IMR-90 (cell line): ENCODE measurements around the gene CST2. TPM values are rescaled to one million over a fixed set of nuclear protein-coding genes. Genes with fewer than 3 reads are reported as not detected.

Source experiments
- ATAC-seq: fragments of 200-7000 bp; cut with Tn5 transposase; 2 replicates; pipeline ENCODE4 v1.9.1; 2020; ENCODE audit warnings: low read depth, mild to moderate bottlenecking, moderate library complexity
- BruUV-seq: library from RNA; stranded (reverse); fragments of 400-500 nt; replicated peaks from 2 replicates; lab custom pipeline; 2021; lab: Mats Ljungman, UMichigan
- CTCF ChIA-PET: fragments of 300-600 bp; formaldehyde crosslinking; extraction: SDS; loops from one replicate; lab custom pipeline; 2021; ENCODE audit warnings: antibody characterized with exemption; lab: Yijun Ruan, JAX
- POLR2A ChIA-PET: fragments of 300-600 bp; sonication (Branson Sonifier 250); formaldehyde crosslinking; loops from one replicate; lab custom pipeline; 2022; ENCODE audit warnings: antibody characterized with exemption; ENCODE audit not compliant: unreplicated experiment; lab: Charles Lee
- DNase-seq: peaks from one replicate; pipeline ENCODE4 v3.0.0; 2013
- H2AFZ ChIP-seq: replicated peaks from 2 replicates; pipeline ENCODE3; 2013; ENCODE audit warnings: low read length, mild to moderate bottlenecking; ENCODE audit not compliant: poor library complexity
- H2AK5ac ChIP-seq: 2 replicates; pipeline ENCODE4 v1.6.1; 2013; ENCODE audit warnings: low read depth, low read length, inconsistent platforms
- H2AK9ac ChIP-seq: replicated peaks from 2 replicates; pipeline ENCODE3; 2013; ENCODE audit warnings: mild to moderate bottlenecking, low read depth, low read length, moderate library complexity; ENCODE audit not compliant: poor library complexity
- H2BK120ac ChIP-seq: 2 replicates; pipeline ENCODE4 v1.6.1; 2013; ENCODE audit warnings: low read depth, low read length, inconsistent platforms
- H2BK15ac ChIP-seq: 3 replicates; pipeline ENCODE4 v1.6.1; 2013; ENCODE audit warnings: low read depth, low read length, inconsistent platforms
- H2BK20ac ChIP-seq: 2 replicates; pipeline ENCODE4 v1.6.1; 2013; ENCODE audit warnings: low read depth, mild to moderate bottlenecking, inconsistent platforms, low read length, moderate library complexity
- H2BK5ac ChIP-seq: 2 replicates; pipeline ENCODE4 v1.6.1; 2013; ENCODE audit warnings: mild to moderate bottlenecking, low read depth, low read length, inconsistent platforms; ENCODE audit not compliant: poor library complexity, severe bottlenecking
- H3K14ac ChIP-seq: replicated peaks from 2 replicates; pipeline ENCODE4 v1.6.1; 2013; ENCODE audit warnings: low read depth, low read length, inconsistent platforms
- H3K18ac ChIP-seq: 2 replicates; pipeline ENCODE4 v1.6.1; 2013; ENCODE audit warnings: low read depth, low read length, control low read depth
- H3K23ac ChIP-seq: 2 replicates; pipeline ENCODE4 v1.6.1; 2013; ENCODE audit warnings: low read depth, low read length, inconsistent platforms
- H3K27ac ChIP-seq: 2 replicates; pipeline ENCODE4 v1.5.1; 2013; ENCODE audit warnings: mild to moderate bottlenecking, control low read depth, low read length; ENCODE audit not compliant: insufficient read depth
- H3K27me3 ChIP-seq: 2 replicates; pipeline ENCODE4 v1.6.1; 2013; ENCODE audit warnings: low read length; ENCODE audit not compliant: control insufficient read depth, insufficient read depth
- H3K36me3 ChIP-seq: 2 replicates; pipeline ENCODE4 v1.6.1; 2013; ENCODE audit warnings: low read length, mixed read lengths; ENCODE audit not compliant: control insufficient read depth, insufficient read depth
- H3K4ac ChIP-seq: 2 replicates; pipeline ENCODE4 v1.6.1; 2013; ENCODE audit warnings: low read depth, low read length, inconsistent platforms
- H3K4me1 ChIP-seq: 2 replicates; pipeline ENCODE4 v1.6.1; 2013; ENCODE audit warnings: low read length, mixed read lengths; ENCODE audit not compliant: control insufficient read depth, insufficient read depth
- H3K4me2 ChIP-seq: 2 replicates; pipeline ENCODE4 v1.6.1; 2013; ENCODE audit warnings: low read depth, mild to moderate bottlenecking, control low read depth, low read length, moderate library complexity
- H3K4me3 ChIP-seq: 2 replicates; pipeline ENCODE4 v1.5.1; 2013; ENCODE audit warnings: low read depth, mild to moderate bottlenecking, control low read depth, low read length, moderate library complexity; ENCODE audit not compliant: insufficient read depth
- H3K56ac ChIP-seq: 2 replicates; pipeline ENCODE4 v1.6.1; 2013; ENCODE audit warnings: low read length, inconsistent platforms; ENCODE audit not compliant: insufficient read depth; ENCODE audit errors: extremely low read depth
- H3K79me1 ChIP-seq, 2 experiments: 2 replicates each; pipeline ENCODE4 v1.6.1; 2013; ENCODE audit warnings: low read length in 2 of 2, inconsistent platforms in 1 of 2, low read depth in 1 of 2
- H3K9ac ChIP-seq: 2 replicates; pipeline ENCODE4 v1.6.1; 2013; ENCODE audit warnings: low read depth, low read length, control low read depth
- H3K9me1 ChIP-seq: 2 replicates; pipeline ENCODE4 v1.6.1; 2013; ENCODE audit warnings: low read length, inconsistent platforms; ENCODE audit not compliant: insufficient read depth
- H3K9me3 ChIP-seq: 2 replicates; pipeline ENCODE4 v1.6.1; 2013; ENCODE audit warnings: low read length; ENCODE audit not compliant: control insufficient read depth, insufficient read depth
- H4K20me1 ChIP-seq: 2 replicates; pipeline ENCODE4 v1.6.1; 2013; ENCODE audit warnings: low read length, inconsistent platforms; ENCODE audit not compliant: insufficient read depth
- H4K5ac ChIP-seq: 2 replicates; pipeline ENCODE4 v1.6.1; 2013; ENCODE audit warnings: mild to moderate bottlenecking, low read depth, low read length, control low read depth
- H4K8ac ChIP-seq, 2 experiments: 2 replicates each; pipeline ENCODE4 v1.6.1; 2013; ENCODE audit warnings: low read depth in 2 of 2, low read length in 2 of 2, control low read depth in 1 of 2, inconsistent platforms in 1 of 2
- H4K91ac ChIP-seq: 2 replicates; pipeline ENCODE4 v1.6.1; 2013; ENCODE audit warnings: low read depth, low read length, inconsistent platforms; ENCODE audit not compliant: insufficient read depth
- CHD1 ChIP-seq: IDR thresholded peaks from 2 replicates; pipeline ENCODE4 v1.6.1; 2012; ENCODE audit warnings: low read depth, low read length, improper control_type of control experiment
- MAFK ChIP-seq: IDR thresholded peaks from 2 replicates; pipeline ENCODE4 v1.6.1; 2012; ENCODE audit warnings: low read depth, low read length, improper control_type of control experiment
- MAZ ChIP-seq: IDR thresholded peaks from 2 replicates; pipeline ENCODE4 v1.6.1; 2012; ENCODE audit warnings: low read depth, mild to moderate bottlenecking, low read length, improper control_type of control experiment, moderate library complexity, borderline replicate concordance
- MXI1 ChIP-seq: IDR thresholded peaks from 2 replicates; pipeline ENCODE4 v1.6.1; 2012; ENCODE audit warnings: low read depth, mild to moderate bottlenecking, low read length, moderate library complexity, borderline replicate concordance
- NFE2L2 ChIP-seq: fragments of 150-350 bp; IDR thresholded peaks from 2 replicates; pipeline ENCODE4 v1.6.1; 2016; ENCODE audit warnings: low read depth, mild to moderate bottlenecking, low read length
- POLR2A ChIP-seq: IDR thresholded peaks from 2 replicates; pipeline ENCODE4 v1.6.1; 2012; ENCODE audit warnings: mild to moderate bottlenecking, low read depth, low read length
- RAD21 ChIP-seq: IDR thresholded peaks from 2 replicates; pipeline ENCODE4 v1.6.1; 2012; ENCODE audit warnings: low read length, improper control_type of control experiment
- RCOR1 ChIP-seq: IDR thresholded peaks from 2 replicates; pipeline ENCODE4 v1.6.1; 2012; ENCODE audit warnings: mild to moderate bottlenecking, low read length, improper control_type of control experiment; ENCODE audit not compliant: insufficient replicate concordance
- RFX5 ChIP-seq: IDR thresholded peaks from 2 replicates; pipeline ENCODE4 v1.8.0; 2012; ENCODE audit warnings: low read depth, mild to moderate bottlenecking, low read length, moderate library complexity
- USF2 ChIP-seq: fragments of 150-350 bp; IDR thresholded peaks from 2 replicates; pipeline ENCODE4 v1.6.1; 2017; ENCODE audit warnings: mild to moderate bottlenecking, antibody characterized with exemption, low read length, low read depth
- WGBS, 2 experiments: methylation state at CpG; one replicate each; pipeline versions ENCODE4 v1.1.5 to v1.1.7; 2013; ENCODE audit warnings: missing lambda C conversion rate in 2 of 2; ENCODE audit not compliant: insufficient read length in 1 of 2; ENCODE audit errors: extremely low coverage in 2 of 2; 5-methylcytosine and 5-hydroxymethylcytosine counted together
- dilution Hi-C: fragments of 300-500 bp; cut with HindIII; formaldehyde crosslinking; loops from one replicate; pipeline ENCODE4 v1.14.3; 2018; ENCODE audit warnings: low sequenced_read_pairs; ENCODE audit not compliant: unreplicated experiment
- in situ Hi-C: fragments of 300-500 bp; cut with MboI; formaldehyde crosslinking; loops from 3 replicates; pipeline ENCODE4 v1.14.3; 2019; ENCODE audit warnings: low sequenced_read_pairs, inconsistent platforms, mixed read lengths
- intact Hi-C: fragments of 100-400 bp; cut with micrococcal nuclease; formaldehyde crosslinking; loops from 2 replicates; pipeline ENCODE4 v1.10.0; 2022
- polyA plus RNA-seq, 3 experiments: library from polyadenylated mRNA; depleted of rRNA; stranded (reverse); fragments of >200 nt; gene quantifications; 2 replicates each; pipeline ENCODE4 v1.2.3, GENCODE V29; 2012; ENCODE audit warnings: low replicate concordance in 1 of 3
- total RNA-seq: library from RNA; depleted of rRNA; stranded (reverse); fragments of >200 nt; gene quantifications from 2 replicates; pipeline ENCODE4 v1.2.3, GENCODE V29; 2012

The CST2 gene
- total and polyA plus RNA-seq, 2 of the 4 experiments (the other 2 are of a cell fraction): not detected

GRCh38 chr20:23873370-23874015, 47.0 kb upstream of the CST2 start:
- Histone ChIP-seq H3K18ac (no peak overlapping the region), H3K56ac (no peak overlapping the region), H2BK15ac (no peak overlapping the region), H3K9ac (no peak overlapping the region), H3K14ac (no peak overlapping the region), H3K79me1 (no peaks in the 10 kb centered on the region), H2BK120ac (no peak overlapping the region), H2AFZ (no peak overlapping the region), H3K27ac (no peak overlapping the region), H3K4me1 (no peaks in the 10 kb centered on the region), H4K91ac (no peak overlapping the region), H3K9me1 (no peaks in the 10 kb centered on the region), H3K4ac (no peak overlapping the region), H4K20me1 (no peaks in the 10 kb centered on the region), H4K8ac (no peak overlapping the region), H2BK5ac (no peak overlapping the region), H3K36me3 (no peaks in the 10 kb centered on the region), H3K9me3 (no peaks in the 10 kb centered on the region), H2BK20ac (no peak overlapping the region), H2AK9ac (no peak overlapping the region), H3K27me3 (no peaks in the 10 kb centered on the region), H3K23ac (no peak overlapping the region), H2AK5ac (no peak overlapping the region), H3K4me2 (no peak overlapping the region), H4K5ac (no peak overlapping the region), H3K4me3 (no peak overlapping the region)
- ChIA-PET CTCF (interaction anchor here (0.6 kb wide), 1 partner anchor 523 kb away, joined by 3 read pairs; the partner anchor contains the start of gene NXT1), POLR2A (no interaction called here)
- in situ Hi-C loops (no loop called here), intact Hi-C loops (no loop called here), dilution Hi-C loops (no loop called here)
- no peak for TF ChIP-seq RCOR1
- no peak for TF ChIP-seq MAZ
- TF ChIP-seq CHD1: no peak
- TF ChIP-seq RFX5: no peak
- TF ChIP-seq RAD21: no peak
- no peak for TF ChIP-seq POLR2A
- no peak for TF ChIP-seq USF2
- no peak for TF ChIP-seq NFE2L2
- TF ChIP-seq MXI1: no peak
- no peak for TF ChIP-seq MAFK
- BruUV-seq: no TSS peak
- ATAC-seq (no peak), DNase-seq (no peak)
- 0% methylated on average over 1 of the region's 3 CpGs; no CpG with 5 or more reads in 1 of the 2 experiments for WGBS, 2 experiments
